Measurements from ENCODE around the gene PDZD2. TPM values are rescaled to one million over a fixed set of nuclear protein-coding genes. Genes with fewer than 3 reads are reported as not detected.
"Not testable (repeated sequence)": the region's sequence is repeated elsewhere in the genome, so short reads cannot be mapped to it uniquely, and the experiment has no call there.

PDZD2 gene
- total and polyA plus RNA-seq, 2 experiments from 2014 or later: 8.3 to 16.9 TPM

GRCh38 chr5:31776294-31776693 is 137.4 kb downstream of the PDZD2 start:
- not testable (repeated sequence) for H3K4me3 ChIP-seq; H3K79me2 ChIP-seq (replicated peaks; ENCODE audit: insufficient read depth); H3K36me3 ChIP-seq (ENCODE audit: insufficient read depth); H2AFZ ChIP-seq; H3K4me1 ChIP-seq (ENCODE audit: insufficient read depth); DNase-seq (ENCODE audit: low spot score); H3K27ac ChIP-seq (ENCODE audit: low read depth); H3F3A ChIP-seq (replicated peaks; ENCODE audit: low read depth); H3K4me3 Mint-ChIP-seq; H3K4me2 ChIP-seq; H3K27me3 ChIP-seq (ENCODE audit: insufficient read depth); H4K20me1 ChIP-seq (replicated peaks; ENCODE audit: insufficient read depth); H3K4me1 Mint-ChIP-seq; ATAC-seq; H3K27me3 Mint-ChIP-seq (ENCODE audit: insufficient read depth, low read depth, poor library complexity); H3K9me2 ChIP-seq (ENCODE audit: insufficient read depth); H3K27ac Mint-ChIP-seq
- Mint-ChIP-seq H3K36me3 (ENCODE audit: low read depth) (peaks cover 36% of the 10 kb centered on the region), H3K9me3 (peaks cover 59% of the 10 kb centered on the region)

GRCh38 chr5:31776976-31777651 is 138.2 kb downstream of the PDZD2 start:
- H3K27me3 Mint-ChIP-seq (ENCODE audit: insufficient read depth, low read depth, poor library complexity): peaks cover 2% of the 10 kb centered on the region
- no peak overlapping the region for H3K4me3 ChIP-seq
- peaks cover 5% of the 10 kb centered on the region; the same call in 1 of the 2 replicates for H3K9me2 ChIP-seq (ENCODE audit: insufficient read depth)
- H3F3A ChIP-seq (replicated peaks; ENCODE audit: low read depth): no peaks in the 10 kb centered on the region
- H3K9me3 Mint-ChIP-seq: peaks cover 52% of the 10 kb centered on the region
- H3K4me3 Mint-ChIP-seq: no peak overlapping the region
- DNase-seq (ENCODE audit: low spot score) (no peak), ATAC-seq (no peak)
- no peak overlapping the region for H3K27ac Mint-ChIP-seq
- no peaks in the 10 kb centered on the region for H3K27me3 ChIP-seq (ENCODE audit: insufficient read depth)
- no peak overlapping the region for H3K4me2 ChIP-seq
- H3K4me1 Mint-ChIP-seq: no peaks in the 10 kb centered on the region; the same call in 2 of the 3 replicates
- H3K79me2 ChIP-seq (replicated peaks; ENCODE audit: insufficient read depth): no peaks in the 10 kb centered on the region
- H3K36me3 Mint-ChIP-seq (ENCODE audit: low read depth): peaks cover 36% of the 10 kb centered on the region
- H3K36me3 ChIP-seq (ENCODE audit: insufficient read depth): no peaks in the 10 kb centered on the region; the same call in 1 of the 2 replicates
- H4K20me1 ChIP-seq (replicated peaks; ENCODE audit: insufficient read depth): no peaks in the 10 kb centered on the region
- no peak overlapping the region for H2AFZ ChIP-seq
- no peak overlapping the region for H3K27ac ChIP-seq (ENCODE audit: low read depth)
- no peaks in the 10 kb centered on the region for H3K4me1 ChIP-seq (ENCODE audit: insufficient read depth)
- TF ChIP-seq EZH2 (IDR thresholded peaks at IDR 0.05; ENCODE audit: low read depth, unreplicated experiment): no peak
- TF ChIP-seq REST (IDR thresholded peaks at IDR 0.05; ENCODE audit: unreplicated experiment): no peak
- TF ChIP-seq ZNF331 (CRISPR knock-in tag; IDR thresholded peaks at IDR 0.05; ENCODE audit: low read depth): no peak
- no peak for TF ChIP-seq CREB1 (CRISPR knock-in tag; IDR thresholded peaks at IDR 0.05; ENCODE audit: low read depth)
- no peak for TF ChIP-seq ZNF462 (CRISPR knock-in tag; IDR thresholded peaks at IDR 0.05)
- no peak for TF ChIP-seq JUNB (IDR thresholded peaks at IDR 0.05; ENCODE audit: unreplicated experiment)
- no peak for TF ChIP-seq EZH2phosphoT487 (IDR thresholded peaks at IDR 0.05; ENCODE audit: unreplicated experiment)
- no peak for TF ChIP-seq ZNF114 (CRISPR knock-in tag; IDR thresholded peaks at IDR 0.05)

Measured in GM23338 (cell line).